GM21717 (cell line): ENCODE measurements around the gene UNC13C.

Source experiments
- ATAC-seq: cut with Tn5 transposase; IDR thresholded peaks from one replicate; pipeline ENCODE4 v1.9.1; 2021; ENCODE audit warnings: mild to moderate bottlenecking, moderate library complexity; ENCODE audit not compliant: unreplicated experiment

UNC13C gene

GRCh38 chr15:54618120-54618519, 639.9 kb downstream of the UNC13C start:
- no peak for ATAC-seq

GRCh38 chr15:54619180-54619579, 640.9 kb downstream of the UNC13C start:
- ATAC-seq, result no peak

GRCh38 chr15:54620916-54621315, 642.7 kb downstream of the UNC13C start:
- no peak for ATAC-seq

- no peak for ATAC-seq
Observed at GRCh38 chr15:54636147-54636546, 657.9 kb downstream of the UNC13C start.

- ATAC-seq, result no peak
Observed at GRCh38 chr15:54638666-54639065, 660.4 kb downstream of the UNC13C start.

- ATAC-seq, result no peak
Observed at GRCh38 chr15:54640873-54641272, 662.6 kb downstream of the UNC13C start.

- no peak for ATAC-seq
Observed at GRCh38 chr15:54644796-54645195, 666.6 kb downstream of the UNC13C start.

GRCh38 chr15:54659646-54660045, 681.4 kb downstream of the UNC13C start:
- ATAC-seq, result no peak

- ATAC-seq, result no peak
Observed at GRCh38 chr15:54660356-54660755, 682.1 kb downstream of the UNC13C start.

GRCh38 chr15:54675241-54675640, 697.0 kb downstream of the UNC13C start:
- no peak for ATAC-seq

GRCh38 chr15:54681584-54681983, 703.3 kb downstream of the UNC13C start:
- ATAC-seq, result no peak
